ENCODE data around the gene LRIG2. TPM values are rescaled to one million over a fixed set of nuclear protein-coding genes. Genes with fewer than 3 reads are reported as not detected.
"Not testable (repeated sequence)": the region's sequence is repeated elsewhere in the genome, so short reads cannot be mapped to it uniquely, and the experiment has no call there.

Gene LRIG2
- 10 to 100 TPM; 17.4 to 27.1 (median 22.5) TPM for total RNA-seq

- peak; percentile 99 to 100 for DNase-seq (ENCODE audit: low spot score in 2 of 2)
- H3K4me3 ChIP-seq (ENCODE audit: low read depth, poor library complexity, severe bottlenecking): peak within 1 kb of the TSS; percentile 88
- WGBS, 2 donors: 1% methylated on average over 24 to 27 of the region's 49 CpGs
- intact Hi-C loops (cut with DNase I; ENCODE audit: low total_unique reads): no loop called here
- TF ChIP-seq POLR2A (IDR thresholded peaks at IDR 0.05): peak in 1 of 2 donors; percentile 74
- peak in 1 of 3 donors; percentile 74 for TF ChIP-seq CTCF (IDR thresholded peaks at IDR 0.05)
Observed at GRCh38 chr1:113072757-113073478, at the start of gene LRIG2. LRIG2 (plus strand) TSS chr1:113073198; CDS start chr1:113073407, 209 bp downstream.

GRCh38 chr1:113023316-113023715, 49.7 kb upstream of the LRIG2 start:
- peak in 1 of 2 donors; percentile 18 for DNase-seq (ENCODE audit: low spot score in 2 of 2)
- H3K4me3 ChIP-seq (ENCODE audit: low read depth, poor library complexity, severe bottlenecking); intact Hi-C loops (cut with DNase I; ENCODE audit: low total_unique reads): not testable (repeated sequence)
- WGBS, 2 donors: 98 to 100% methylated on average over 4 of the region's 4 CpGs

- intact Hi-C loops (cut with DNase I; ENCODE audit: low total_unique reads): no loop called here
- WGBS, 2 donors: 87 to 90% methylated on average over 5 of the region's 5 CpGs
- DNase-seq (ENCODE audit: low spot score in 2 of 2): peak in 1 of 2 donors; percentile 18
- no peak for TF ChIP-seq CTCF (IDR thresholded peaks at IDR 0.05)
- no peak for TF ChIP-seq POLR2A (IDR thresholded peaks at IDR 0.05)
- no peak overlapping the region for H3K4me3 ChIP-seq (ENCODE audit: low read depth, poor library complexity, severe bottlenecking)
Observed at GRCh38 chr1:113027007-113027406, 46.0 kb upstream of the LRIG2 start.

- H3K4me3 ChIP-seq (ENCODE audit: low read depth, poor library complexity, severe bottlenecking): no peak overlapping the region
- intact Hi-C loops (cut with DNase I; ENCODE audit: low total_unique reads): no loop called here
- peak in 1 of 2 donors; percentile 62 for DNase-seq (ENCODE audit: low spot score in 2 of 2)
- TF ChIP-seq POLR2A (IDR thresholded peaks at IDR 0.05) (no peak), CTCF (IDR thresholded peaks at IDR 0.05) (no peak)
Observed at GRCh38 chr1:113027449-113027848, 45.5 kb upstream of the LRIG2 start.

GRCh38 chr1:113029822-113030221, 43.2 kb upstream of the LRIG2 start:
- no peak overlapping the region for H3K4me3 ChIP-seq (ENCODE audit: low read depth, poor library complexity, severe bottlenecking)
- intact Hi-C loops (cut with DNase I; ENCODE audit: low total_unique reads): no loop called here
- WGBS, 2 donors: 68 to 80% methylated on average over 1 of the region's 1 CpG
- no peak for DNase-seq (ENCODE audit: low spot score in 2 of 2)
- no peak for TF ChIP-seq CTCF (IDR thresholded peaks at IDR 0.05)
- no peak for TF ChIP-seq POLR2A (IDR thresholded peaks at IDR 0.05)

GRCh38 chr1:113031171-113031933, 41.6 kb upstream of the LRIG2 start:
- DNase-seq (ENCODE audit: low spot score in 2 of 2): no peak
- H3K4me3 ChIP-seq (ENCODE audit: low read depth, poor library complexity, severe bottlenecking): no peak overlapping the region
- intact Hi-C loops (cut with DNase I; ENCODE audit: low total_unique reads): no loop called here
- 80 to 86% methylated on average over 8 of the region's 8 CpGs for WGBS, 2 donors
- no peak for TF ChIP-seq POLR2A (IDR thresholded peaks at IDR 0.05)
- TF ChIP-seq CTCF (IDR thresholded peaks at IDR 0.05): no peak

All from lower leg skin (tissue), 4 donors.